H9 (cell line): Measurements from ENCODE around the gene NPBWR2. TPM values are rescaled to one million over a fixed set of nuclear protein-coding genes. Genes with fewer than 3 reads are reported as not detected.

Source experiments
- DNase-seq: peaks from one replicate; pipeline ENCODE4 v3.0.0-alpha.2; 2017
- H2AFZ ChIP-seq: one replicate; pipeline ENCODE4 v1.6.1; 2013; ENCODE audit warnings: mild to moderate bottlenecking, low read length, control low read depth, moderate library complexity
- H2AK5ac ChIP-seq: 2 replicates; pipeline ENCODE4 v1.6.1; 2013; ENCODE audit warnings: low read length, control low read depth, mixed read lengths; ENCODE audit not compliant: insufficient read length
- H2BK120ac ChIP-seq: one replicate; pipeline ENCODE4 v1.6.1; 2013; ENCODE audit warnings: low read depth, mild to moderate bottlenecking, low read length, control low read depth, inconsistent platforms; ENCODE audit not compliant: poor library complexity, severe bottlenecking
- H2BK12ac ChIP-seq: 2 replicates; pipeline ENCODE4 v1.6.1; 2013; ENCODE audit warnings: low read length, control low read depth, mixed read lengths, low read depth; ENCODE audit not compliant: insufficient read length
- H2BK15ac ChIP-seq: 2 replicates; pipeline ENCODE4 v1.6.1; 2013; ENCODE audit warnings: low read depth, low read length, control low read depth
- H2BK20ac ChIP-seq: one replicate; pipeline ENCODE4 v1.6.1; 2013; ENCODE audit warnings: low read depth, mild to moderate bottlenecking, low read length, control low read depth, inconsistent platforms; ENCODE audit not compliant: poor library complexity, severe bottlenecking
- H2BK5ac ChIP-seq: 2 replicates; pipeline ENCODE4 v1.6.1; 2013; ENCODE audit warnings: low read length, control low read depth, mixed read lengths; ENCODE audit not compliant: insufficient read length
- H3K14ac ChIP-seq: 2 replicates; pipeline ENCODE4 v1.6.1; 2013; ENCODE audit warnings: low read length, control low read depth; ENCODE audit not compliant: insufficient read depth
- H3K18ac ChIP-seq: 2 replicates; pipeline ENCODE4 v1.6.1; 2013; ENCODE audit warnings: low read depth, mild to moderate bottlenecking, mixed read lengths, low read length, control low read depth; ENCODE audit not compliant: insufficient read length
- H3K23ac ChIP-seq: 2 replicates; pipeline ENCODE4 v1.6.1; 2013; ENCODE audit warnings: low read length, control low read depth, mixed read lengths, low read depth; ENCODE audit not compliant: insufficient read length
- H3K23me2 ChIP-seq: 2 replicates; pipeline ENCODE4 v1.6.1; 2013; ENCODE audit warnings: low read depth, mild to moderate bottlenecking, mixed read lengths, low read length, control low read depth; ENCODE audit not compliant: insufficient read length, poor library complexity, severe bottlenecking
- H3K27ac ChIP-seq: 2 replicates; pipeline ENCODE4 v1.5.1; 2013; ENCODE audit warnings: low read length, control low read depth, mixed read lengths, low read depth; ENCODE audit not compliant: insufficient read length
- H3K27me3 ChIP-seq: 2 replicates; pipeline ENCODE4 v1.6.1; 2013; ENCODE audit warnings: low read length, control low read depth, inconsistent platforms; ENCODE audit not compliant: insufficient read depth
- H3K4ac ChIP-seq: 2 replicates; pipeline ENCODE4 v1.6.1; 2013; ENCODE audit warnings: low read depth, mild to moderate bottlenecking, control low read depth, inconsistent platforms, low read length, moderate library complexity
- H3K4me1 ChIP-seq: 2 replicates; pipeline ENCODE4 v1.6.1; 2013; ENCODE audit warnings: low read length, control low read depth, inconsistent platforms; ENCODE audit not compliant: insufficient read depth
- H3K4me2 ChIP-seq: 2 replicates; pipeline ENCODE4 v1.6.1; 2013; ENCODE audit warnings: low read length, control low read depth, mixed read lengths; ENCODE audit not compliant: insufficient read length, insufficient read depth
- H3K56ac ChIP-seq: 2 replicates; pipeline ENCODE4 v1.6.1; 2013; ENCODE audit warnings: low read depth, mild to moderate bottlenecking, mixed read lengths, low read length, control low read depth; ENCODE audit not compliant: insufficient read length
- H3K79me1 ChIP-seq: 2 replicates; pipeline ENCODE4 v1.6.1; 2013; ENCODE audit warnings: low read depth, mild to moderate bottlenecking, moderate library complexity, low read length, control low read depth, inconsistent platforms; ENCODE audit not compliant: insufficient read depth, poor library complexity, severe bottlenecking
- H3K79me2 ChIP-seq: 2 replicates; pipeline ENCODE4 v1.6.1; 2013; ENCODE audit warnings: low read length, control low read depth, inconsistent platforms; ENCODE audit not compliant: insufficient read depth
- H3K9ac ChIP-seq: 2 replicates; pipeline ENCODE4 v1.6.1; 2013; ENCODE audit warnings: low read length, control low read depth, mixed read lengths; ENCODE audit not compliant: insufficient read length; ENCODE audit errors: extremely low read depth
- H3K9me3 ChIP-seq: one replicate; pipeline ENCODE4 v1.6.1; 2013; ENCODE audit warnings: low read depth, low read length, inconsistent platforms; ENCODE audit not compliant: control insufficient read depth
- H3T11ph ChIP-seq: one replicate; pipeline ENCODE4 v1.6.1; 2013; ENCODE audit warnings: mild to moderate bottlenecking, low read length, control low read depth, inconsistent platforms
- H4K20me1 ChIP-seq: one replicate; pipeline ENCODE4 v1.6.1; 2013; ENCODE audit not compliant: control insufficient read depth, insufficient read length, insufficient read depth
- H4K5ac ChIP-seq: 2 replicates; pipeline ENCODE4 v1.6.1; 2013; ENCODE audit warnings: low read depth, mild to moderate bottlenecking, mixed read lengths, low read length, control low read depth; ENCODE audit not compliant: insufficient read length
- H4K8ac ChIP-seq: replicated peaks from 2 replicates; pipeline ENCODE4 v1.6.1; 2013; ENCODE audit warnings: low read length, control low read depth, mixed read lengths, low read depth; ENCODE audit not compliant: insufficient read length
- H4K91ac ChIP-seq: 2 replicates; pipeline ENCODE4 v1.6.1; 2013; ENCODE audit warnings: low read depth, mild to moderate bottlenecking, moderate library complexity, mixed read lengths, low read length, control low read depth; ENCODE audit not compliant: insufficient read length
- H3K27ac Mint-ChIP-seq, 3 experiments: 2 replicates in 2 of 3; 3 replicates in 1 of 3; pipeline ENCODE4 v1.8.0; 2020 to 2021; ENCODE audit warnings: mixed read lengths in 3 of 3, mild to moderate bottlenecking in 1 of 3, moderate library complexity in 1 of 3
- H3K27me3 Mint-ChIP-seq: 2 replicates; pipeline ENCODE4 v1.8.0; 2021; ENCODE audit warnings: low read depth, mild to moderate bottlenecking, moderate library complexity, mixed read lengths
- H3K36me3 Mint-ChIP-seq, 3 experiments: 2 replicates in 2 of 3; 3 replicates in 1 of 3; pipeline ENCODE4 v1.8.0; 2020 to 2021; ENCODE audit warnings: low read depth in 3 of 3, mixed read lengths in 3 of 3; ENCODE audit not compliant: insufficient read depth in 1 of 3
- H3K4me1 Mint-ChIP-seq, 2 experiments: 2 replicates each; pipeline ENCODE4 v1.8.0; 2020; ENCODE audit warnings: mixed read lengths in 2 of 2
- H3K4me3 Mint-ChIP-seq, 2 experiments: 2 replicates in 1 of 2; 3 replicates in 1 of 2; pipeline ENCODE4 v1.8.0; 2020 to 2021; ENCODE audit warnings: mild to moderate bottlenecking in 2 of 2, mixed read lengths in 2 of 2, moderate library complexity in 1 of 2
- H3K9me3 Mint-ChIP-seq, 2 experiments: 2 replicates in 1 of 2; 3 replicates in 1 of 2; pipeline ENCODE4 v1.8.0; 2020; ENCODE audit warnings: mild to moderate bottlenecking in 2 of 2, mixed read lengths in 2 of 2, moderate library complexity in 1 of 2
- WGBS: extraction: QIAGEN DNeasy Blood & Tissue Kit; methylation state at CpG from one replicate; pipeline ENCODE4 v1.1.7; 2013; ENCODE audit warnings: missing lambda C conversion rate, low lambda C conversion rate, mixed read lengths; ENCODE audit not compliant: insufficient read length; ENCODE audit errors: extremely low coverage; 5-methylcytosine and 5-hydroxymethylcytosine counted together
- total RNA-seq: library from RNA; stranded (reverse); gene quantifications from 2 replicates; pipeline ENCODE4 v1.2.1, GENCODE V29; 2021
- TF ChIP-seq, protein P1 (sequence below): fragments of 200-600 bp; sonication (generic); conservative IDR thresholded peaks from 3 replicates; pipeline ENCODE4 v1.8.0; 2021; ENCODE audit warnings: antibody characterized with exemption, mild to moderate bottlenecking

NPBWR2 gene
- total RNA-seq, 1 experiment from 2014 or later, result not detected

DNA sequence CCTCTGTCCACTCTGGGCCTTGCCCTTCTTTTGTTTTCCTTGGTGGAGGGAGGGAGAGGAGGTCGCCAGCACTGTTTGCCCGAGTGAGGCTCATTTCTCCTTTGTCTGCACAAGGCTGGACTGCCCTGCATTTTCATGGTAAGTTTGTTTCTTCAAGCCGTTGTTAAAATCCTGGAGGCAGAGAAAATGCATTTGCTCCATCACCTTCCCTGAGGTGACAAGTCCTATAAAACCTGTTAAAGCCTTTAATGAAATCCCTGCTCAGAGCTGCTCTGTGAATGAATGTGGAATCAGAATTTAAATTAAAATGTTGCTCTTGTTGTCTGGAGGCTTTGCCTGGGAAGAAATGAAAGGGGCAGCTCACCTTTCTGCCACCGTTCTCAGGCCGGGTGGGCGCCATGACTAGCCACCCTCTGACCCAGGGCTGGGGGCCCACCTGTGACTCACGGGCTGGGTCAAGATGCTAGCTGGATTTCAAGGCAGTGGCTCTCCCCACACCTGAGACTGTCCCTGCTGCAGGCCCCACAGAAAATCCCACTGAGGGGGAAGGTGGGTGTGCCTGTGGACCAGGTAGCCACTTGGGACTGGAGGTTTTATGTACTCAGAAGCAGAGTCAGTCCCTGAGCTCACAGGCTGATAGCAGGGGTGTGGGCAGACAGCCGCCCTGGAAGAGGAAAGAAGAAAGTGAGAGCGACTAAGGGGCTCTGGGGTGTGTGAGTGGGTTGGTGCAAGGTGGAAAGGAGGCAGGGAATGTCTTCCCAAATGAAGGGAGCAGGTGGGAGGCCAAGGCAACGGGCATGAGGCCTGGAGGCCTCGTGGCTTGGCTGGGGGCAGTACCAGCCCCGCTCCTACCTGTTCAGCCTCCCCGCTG is 32.9 kb upstream of the NPBWR2 start:
- Histone ChIP-seq H2BK120ac (no peak overlapping the region), H4K91ac (no peak overlapping the region), H2BK15ac (no peak overlapping the region), H3K79me2 (no peaks in the 10 kb centered on the region), H3K27ac (no peak overlapping the region), H4K5ac (no peak overlapping the region), H3K79me1 (no peaks in the 10 kb centered on the region), H3K23me2 (no peaks in the 10 kb centered on the region), H3K4ac (no peak overlapping the region), H4K20me1 (no peaks in the 10 kb centered on the region), H3K4me1 (no peaks in the 10 kb centered on the region), H3K18ac (no peak overlapping the region), H2AK5ac (no peak overlapping the region), H2BK20ac (no peak overlapping the region), H3K23ac (no peak overlapping the region), H2AFZ (no peak overlapping the region), H2BK5ac (no peak overlapping the region), H2BK12ac (no peak overlapping the region), H3K4me2 (no peak overlapping the region), H3K14ac (peak overlapping the region; percentile 31), H3K27me3 (no peaks in the 10 kb centered on the region), H3K56ac (no peak overlapping the region), H3T11ph (no peak overlapping the region), H3K9ac (no peak overlapping the region), H3K9me3 (peaks cover 7% of the 10 kb centered on the region), H4K8ac (no peak overlapping the region)
- Mint-ChIP-seq H3K4me1 (peaks cover 15 to 33% of the 10 kb centered on the region in 2 experiments), H3K4me3 (no peak overlapping the region), H3K27me3 (peaks cover 8% of the 10 kb centered on the region), H3K9me3 (peaks cover 15 to 16% of the 10 kb centered on the region in 2 experiments), H3K27ac (peak overlapping the region in 2 of 3 experiments; percentile 57 to 79; a peak in 4 of 7 replicates), H3K36me3 (peaks cover 7 to 13% (median 10%) of the 10 kb centered on the region in 3 experiments)
- no CpG with 5 or more reads among the region's 13 CpGs for WGBS
- TF ChIP-seq, protein P1, sequence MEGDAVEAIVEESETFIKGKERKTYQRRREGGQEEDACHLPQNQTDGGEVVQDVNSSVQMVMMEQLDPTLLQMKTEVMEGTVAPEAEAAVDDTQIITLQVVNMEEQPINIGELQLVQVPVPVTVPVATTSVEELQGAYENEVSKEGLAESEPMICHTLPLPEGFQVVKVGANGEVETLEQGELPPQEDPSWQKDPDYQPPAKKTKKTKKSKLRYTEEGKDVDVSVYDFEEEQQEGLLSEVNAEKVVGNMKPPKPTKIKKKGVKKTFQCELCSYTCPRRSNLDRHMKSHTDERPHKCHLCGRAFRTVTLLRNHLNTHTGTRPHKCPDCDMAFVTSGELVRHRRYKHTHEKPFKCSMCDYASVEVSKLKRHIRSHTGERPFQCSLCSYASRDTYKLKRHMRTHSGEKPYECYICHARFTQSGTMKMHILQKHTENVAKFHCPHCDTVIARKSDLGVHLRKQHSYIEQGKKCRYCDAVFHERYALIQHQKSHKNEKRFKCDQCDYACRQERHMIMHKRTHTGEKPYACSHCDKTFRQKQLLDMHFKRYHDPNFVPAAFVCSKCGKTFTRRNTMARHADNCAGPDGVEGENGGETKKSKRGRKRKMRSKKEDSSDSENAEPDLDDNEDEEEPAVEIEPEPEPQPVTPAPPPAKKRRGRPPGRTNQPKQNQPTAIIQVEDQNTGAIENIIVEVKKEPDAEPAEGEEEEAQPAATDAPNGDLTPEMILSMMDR, result no peak
- DNase-seq, result no peak
